NCI-H2227 (cell line): ENCODE results near the gene NINJ1.

Experiments
- DNase-seq: peaks from one replicate; lab custom pipeline; 2025; ENCODE audit not compliant: unreplicated experiment; lab: John Stamatoyannopoulos, UW

Gene NINJ1

GRCh38 chr9:93090091-93090655 is 43.9 kb downstream of the NINJ1 start:
- no peak for DNase-seq

- no peak for DNase-seq
Measured at GRCh38 chr9:93089481-93089991, 44.5 kb downstream of the NINJ1 start.

DNA sequence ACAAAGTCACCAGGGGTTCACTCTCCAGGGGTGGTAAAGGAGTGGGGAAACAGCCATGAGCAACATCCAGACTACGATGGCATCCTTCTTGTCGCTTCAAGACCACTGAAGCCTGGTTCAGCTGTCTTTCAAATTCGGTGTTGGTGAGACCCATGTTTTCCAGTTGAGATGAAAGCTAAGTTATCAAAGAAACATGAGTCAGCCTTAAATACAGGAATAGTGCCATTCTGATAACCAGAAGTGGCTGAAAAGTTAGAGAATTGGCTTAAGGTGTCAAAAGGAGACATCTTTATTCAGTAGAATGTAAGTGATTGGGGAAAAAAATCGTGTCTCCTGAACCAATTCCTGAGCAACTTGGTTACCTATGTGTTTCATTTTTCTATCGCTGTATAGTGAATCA is 45.0 kb downstream of the NINJ1 start:
- no peak for DNase-seq

DNA sequence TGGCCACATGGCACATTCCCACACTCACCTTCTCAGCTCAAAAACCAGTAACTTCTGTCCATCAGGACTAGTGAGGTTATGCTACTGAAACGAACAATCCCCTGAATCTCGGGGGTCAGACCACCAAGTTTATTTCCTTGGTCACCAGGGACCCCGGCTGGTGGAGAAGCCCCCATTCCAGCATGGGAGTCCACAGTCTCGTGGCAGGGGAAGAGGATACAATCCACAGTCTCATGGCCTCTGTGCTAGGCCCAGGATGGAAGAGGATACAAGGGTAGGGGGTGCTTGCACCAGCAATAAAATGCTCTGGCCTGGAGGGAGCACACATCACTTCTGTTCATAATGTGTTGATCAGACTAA is 45.4 kb downstream of the NINJ1 start:
- DNase-seq = no peak

- DNase-seq = no peak
Measured at GRCh38 chr9:93087971-93088655, 45.9 kb downstream of the NINJ1 start.

GRCh38 chr9:93086447-93087224 is 47.4 kb downstream of the NINJ1 start:
- DNase-seq = no peak

DNA sequence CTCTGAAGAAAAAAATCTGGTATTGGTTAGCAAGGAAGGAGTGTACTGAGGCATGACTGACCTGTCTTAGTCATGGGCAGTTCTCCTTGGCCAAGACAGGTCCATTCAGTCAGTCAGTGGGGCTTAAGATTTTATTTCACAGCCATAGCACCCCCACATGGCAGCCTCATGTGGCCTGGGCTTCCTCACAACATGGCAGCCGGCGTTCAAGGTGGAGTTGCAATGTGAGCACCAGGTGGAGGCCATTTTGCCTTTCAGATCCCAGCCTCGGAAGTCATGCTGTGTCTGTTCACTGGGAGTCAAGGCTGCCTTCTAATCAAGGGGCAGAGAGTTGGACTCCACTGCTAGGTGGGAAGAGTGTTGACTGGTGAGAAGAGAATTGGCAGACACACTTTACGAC is 48.4 kb downstream of the NINJ1 start:
- no peak for DNase-seq

- no peak for DNase-seq
Measured at GRCh38 chr9:93084471-93084881, 49.6 kb downstream of the NINJ1 start.

DNA sequence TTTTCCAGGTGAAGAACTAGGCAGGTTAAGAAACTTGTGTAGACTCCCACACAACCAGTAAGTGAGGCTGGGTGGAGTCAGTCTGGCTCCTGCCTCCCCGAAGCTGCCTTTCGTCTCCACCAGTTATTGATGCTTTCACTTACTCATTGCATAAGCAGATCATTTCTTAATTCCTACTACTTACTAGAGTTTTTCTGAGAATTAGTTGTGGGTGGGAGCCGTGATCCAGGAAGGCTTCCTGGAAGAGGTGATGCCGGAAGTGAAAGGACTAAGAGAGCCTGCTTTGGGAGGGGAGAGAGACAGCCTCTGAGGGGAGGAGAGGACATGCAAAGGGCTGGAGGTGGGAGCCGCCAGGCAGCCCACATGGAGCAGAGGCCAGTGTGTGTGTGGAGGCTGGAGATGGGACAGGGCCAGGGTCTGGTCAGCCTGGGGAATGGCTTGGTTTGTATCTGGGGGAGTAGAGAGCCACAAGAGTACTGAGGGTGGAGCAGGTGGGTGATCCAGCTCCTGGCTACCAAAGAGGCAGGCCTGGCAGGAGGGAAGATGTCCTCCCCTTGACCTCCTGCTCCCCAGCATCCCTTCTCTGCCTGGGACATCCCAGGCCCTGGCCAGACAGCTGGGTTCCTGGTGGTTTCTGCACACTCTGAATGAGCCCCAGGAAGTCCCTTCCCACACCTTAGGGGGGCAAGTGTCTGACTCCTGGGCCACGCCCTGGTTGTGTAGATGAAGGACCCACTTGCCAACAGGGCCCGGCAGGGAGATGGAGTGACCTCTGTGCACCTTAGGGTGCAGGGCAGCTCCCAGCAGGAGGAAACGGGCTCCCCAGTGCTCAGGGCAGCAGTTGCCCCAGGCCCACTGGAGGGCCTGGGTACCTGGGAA is 50.2 kb downstream of the NINJ1 start:
- DNase-seq = no peak

GRCh38 chr9:93082841-93083411 is 51.1 kb downstream of the NINJ1 start:
- no peak for DNase-seq

- no peak for DNase-seq
Measured at GRCh38 chr9:93081931-93082330, 52.1 kb downstream of the NINJ1 start.

DNA sequence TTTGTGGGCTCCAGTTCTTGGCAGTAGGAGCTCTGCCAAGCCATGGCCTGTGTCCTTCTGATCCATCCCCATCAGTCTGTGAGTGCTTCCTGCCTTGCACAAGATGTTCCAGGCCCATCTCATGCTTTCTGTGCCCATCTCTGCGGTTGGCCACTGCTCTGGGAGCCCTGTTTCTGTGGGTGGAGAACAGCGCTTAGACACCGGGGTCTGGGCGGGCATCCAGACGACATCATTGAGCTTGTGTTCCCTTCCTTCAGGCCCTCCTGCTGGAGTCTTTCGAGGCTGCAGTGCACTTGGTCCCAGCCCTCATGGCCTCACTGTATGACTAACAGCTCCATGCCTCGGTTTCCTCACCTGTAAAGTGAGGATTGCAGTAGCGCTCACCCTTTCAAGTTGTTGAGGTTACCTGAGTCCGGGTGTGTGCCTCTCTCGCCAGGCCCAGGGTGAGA is 52.9 kb downstream of the NINJ1 start:
- DNase-seq = no peak

DNA sequence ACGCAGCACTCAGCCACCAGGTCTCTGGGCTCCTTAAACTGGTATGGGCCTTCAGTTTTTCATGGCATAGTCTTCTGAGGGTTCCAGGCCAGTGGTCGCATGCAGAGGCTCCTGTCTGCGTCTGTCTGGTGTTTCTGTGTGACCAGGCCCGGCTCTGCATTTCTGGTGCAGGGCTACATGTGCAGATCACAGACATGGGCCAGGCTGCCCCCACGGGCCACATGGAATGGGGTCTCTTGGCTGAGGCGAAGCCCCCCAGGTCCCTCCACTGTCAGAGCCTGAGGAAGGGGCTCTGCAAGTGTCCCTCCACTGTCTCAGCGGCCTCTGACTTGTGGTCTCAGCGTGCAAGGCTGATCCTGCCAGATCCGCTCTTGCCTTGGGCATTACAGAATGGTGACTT is 53.6 kb downstream of the NINJ1 start:
- no peak for DNase-seq

- DNase-seq = no peak
Measured at GRCh38 chr9:93079371-93079770, 54.7 kb downstream of the NINJ1 start.

DNA sequence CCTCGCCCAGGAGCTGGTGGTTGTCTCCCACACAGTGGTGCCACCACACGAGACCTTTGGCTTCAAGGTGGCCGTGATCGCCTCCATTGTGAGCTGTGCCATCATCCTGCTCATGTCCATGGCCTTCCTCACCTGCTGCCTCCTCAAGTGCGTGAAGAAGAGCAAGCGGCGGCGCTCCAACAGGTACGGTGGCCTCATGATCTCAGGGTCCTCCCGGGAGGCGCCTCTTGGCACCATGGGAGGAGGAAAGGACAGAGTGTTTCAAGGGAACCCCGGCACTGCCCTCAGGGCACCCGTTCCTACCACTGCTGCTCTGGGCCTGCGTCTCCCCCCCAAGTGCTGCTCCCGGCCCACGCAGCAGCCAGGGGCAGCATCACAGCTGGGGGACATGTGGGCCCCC is 56.2 kb downstream of the NINJ1 start:
- DNase-seq = no peak

DNA sequence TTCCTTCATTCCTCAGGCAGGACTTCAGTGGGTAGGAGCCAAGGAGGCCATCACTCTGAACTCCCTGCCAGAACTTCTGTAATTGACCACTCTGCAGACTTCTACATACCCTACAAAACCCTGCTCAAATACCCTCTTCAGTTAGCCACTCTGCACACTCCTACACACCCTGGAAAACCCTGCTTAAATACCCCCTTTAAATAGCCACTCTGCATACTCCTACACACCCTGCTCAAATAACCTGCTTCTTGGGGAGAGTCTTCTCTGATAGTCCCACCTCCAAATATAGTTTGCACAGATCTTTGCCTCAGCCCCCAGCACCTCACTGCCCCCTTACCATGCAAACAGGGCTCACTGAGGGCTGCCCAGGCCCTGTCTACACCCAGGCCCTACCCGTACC is 56.7 kb downstream of the NINJ1 start:
- DNase-seq = no peak

DNA sequence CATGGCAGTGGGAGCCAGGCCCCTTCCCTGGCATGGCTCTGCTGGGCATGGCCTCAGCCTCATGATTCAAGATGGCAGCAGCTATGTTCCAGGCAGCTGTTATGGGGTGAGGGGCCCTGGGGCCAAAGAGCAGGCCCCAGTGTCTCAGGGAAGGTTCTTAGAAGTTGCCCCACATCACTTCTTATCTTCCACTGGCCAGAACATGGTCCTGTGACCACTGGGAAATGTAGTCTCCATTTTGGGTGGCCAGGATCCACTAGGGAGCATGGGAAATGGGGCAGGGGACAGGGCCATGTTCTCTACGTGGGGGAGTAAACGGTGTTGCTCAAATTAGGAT is 57.3 kb downstream of the NINJ1 start:
- DNase-seq = no peak

DNA sequence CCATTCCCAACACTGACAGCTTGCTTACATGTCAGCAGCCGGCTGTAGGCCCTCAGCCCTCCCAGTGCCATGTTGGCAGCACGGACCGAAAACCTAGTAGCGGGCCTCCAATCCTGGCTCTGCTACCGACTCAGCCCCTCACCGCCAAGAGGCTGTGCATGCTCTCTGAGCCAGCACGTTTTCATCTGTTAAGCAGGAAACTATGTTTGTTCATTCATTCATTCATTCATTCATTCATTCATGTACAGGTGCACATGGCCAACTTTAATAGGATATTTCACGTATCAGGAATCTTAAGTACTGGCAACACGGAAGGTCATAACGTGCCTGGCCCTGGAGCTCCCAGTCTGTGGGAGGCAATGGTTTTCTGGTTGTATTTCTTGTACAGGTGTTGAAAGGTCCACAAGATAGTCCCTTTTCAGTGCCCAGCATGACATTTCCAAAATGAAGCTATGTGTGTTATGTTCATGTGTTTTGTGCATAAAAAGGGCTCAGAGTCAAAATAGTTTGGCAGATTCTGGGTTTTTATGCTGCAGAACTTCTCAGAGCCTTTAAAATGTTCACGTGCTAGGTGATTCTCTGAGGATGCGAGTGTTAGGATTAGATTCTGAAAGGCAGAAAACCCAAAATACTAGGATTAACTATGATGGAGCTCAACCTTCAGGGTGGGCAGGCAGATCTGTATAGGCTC is 57.8 kb downstream of the NINJ1 start:
- no peak for DNase-seq

GRCh38 chr9:93072383-93072795 is 61.7 kb downstream of the NINJ1 start:
- no peak for DNase-seq
